HG02642 (cell line): Measurements from ENCODE around the gene SOS2.
"Not testable (repeated sequence)": the region's sequence is repeated elsewhere in the genome, so short reads cannot be mapped to it uniquely, and the experiment has no call there.

Source experiments
- ATAC-seq: cut with Tn5 transposase; IDR thresholded peaks from one replicate; pipeline ENCODE4 v1.9.1; 2021; ENCODE audit warnings: mild to moderate bottlenecking; ENCODE audit not compliant: unreplicated experiment, poor library complexity

Gene SOS2

DNA sequence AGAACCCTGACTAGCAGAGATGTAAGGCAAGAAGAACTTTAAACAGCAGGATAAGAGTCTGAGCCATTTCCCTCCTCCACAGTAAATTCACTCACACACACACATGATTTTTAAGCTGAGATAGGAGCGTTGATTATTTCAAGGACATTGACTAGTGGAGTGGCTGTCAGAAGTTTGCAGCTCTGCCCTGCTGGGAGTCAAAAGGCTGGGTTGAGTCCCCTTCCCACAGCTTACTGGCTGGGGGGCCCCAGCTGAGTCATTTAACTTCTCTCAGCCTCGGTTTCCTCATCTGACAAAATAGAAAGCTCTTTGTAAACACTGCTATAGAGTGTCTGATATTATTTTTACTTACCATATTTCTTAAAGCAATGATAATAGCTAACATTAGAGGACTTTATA is 143.3 kb downstream of the SOS2 start:
- no peak for ATAC-seq

DNA sequence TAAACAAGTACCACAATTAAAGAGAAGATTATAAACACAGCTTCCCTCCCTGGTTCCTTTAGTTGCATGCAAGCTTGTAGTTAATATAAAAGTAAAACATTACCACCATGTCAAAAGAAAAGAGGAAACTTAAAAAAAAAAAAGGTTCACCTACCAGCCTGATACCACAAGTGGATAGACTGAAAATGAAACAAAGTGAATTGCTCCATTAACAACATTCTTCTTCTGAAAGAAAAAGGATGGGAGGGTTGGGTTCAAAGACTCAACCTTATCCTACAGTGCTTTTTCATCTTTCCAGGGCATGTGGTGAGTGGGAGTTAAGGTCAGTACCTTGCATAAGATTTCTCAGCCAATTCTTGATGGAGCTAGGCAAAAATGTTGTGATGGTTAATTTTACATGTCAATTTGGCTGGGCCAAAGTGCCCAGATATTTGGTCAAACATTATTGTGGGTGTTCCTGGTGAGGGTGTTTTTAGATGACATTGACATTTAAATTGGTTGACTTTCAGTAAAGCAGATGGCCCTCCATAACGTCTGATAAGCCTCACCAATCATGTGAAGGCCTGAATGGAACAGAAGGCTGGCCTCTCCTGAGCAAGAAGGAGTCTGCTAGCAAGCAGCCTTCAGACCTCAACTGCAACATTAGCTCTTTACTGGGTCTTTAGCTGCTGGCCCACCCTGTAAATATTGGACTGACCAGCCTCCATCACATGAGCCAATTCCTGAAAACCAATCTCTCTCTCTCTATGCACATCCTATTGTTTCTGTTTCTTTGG is 143.8 kb downstream of the SOS2 start:
- ATAC-seq = no peak

DNA sequence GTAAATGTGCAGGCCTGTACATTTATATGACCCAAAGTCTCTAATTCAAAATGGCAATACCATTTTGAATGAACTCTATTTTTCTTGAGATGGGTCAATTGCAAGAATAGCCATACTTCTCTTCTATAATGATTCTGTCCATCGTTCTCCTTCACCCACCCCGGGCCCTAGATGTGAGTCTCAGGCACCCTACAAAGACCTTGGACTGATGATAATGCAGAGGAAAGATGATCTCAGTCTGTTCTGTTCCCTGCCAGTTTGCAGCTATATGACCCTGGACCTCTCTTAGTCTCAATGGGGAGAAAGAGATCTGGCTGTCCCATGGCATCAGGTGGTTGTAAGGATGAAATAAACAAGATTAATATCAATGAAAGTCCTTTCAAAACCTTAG is 145.1 kb downstream of the SOS2 start:
- no peak for ATAC-seq

DNA sequence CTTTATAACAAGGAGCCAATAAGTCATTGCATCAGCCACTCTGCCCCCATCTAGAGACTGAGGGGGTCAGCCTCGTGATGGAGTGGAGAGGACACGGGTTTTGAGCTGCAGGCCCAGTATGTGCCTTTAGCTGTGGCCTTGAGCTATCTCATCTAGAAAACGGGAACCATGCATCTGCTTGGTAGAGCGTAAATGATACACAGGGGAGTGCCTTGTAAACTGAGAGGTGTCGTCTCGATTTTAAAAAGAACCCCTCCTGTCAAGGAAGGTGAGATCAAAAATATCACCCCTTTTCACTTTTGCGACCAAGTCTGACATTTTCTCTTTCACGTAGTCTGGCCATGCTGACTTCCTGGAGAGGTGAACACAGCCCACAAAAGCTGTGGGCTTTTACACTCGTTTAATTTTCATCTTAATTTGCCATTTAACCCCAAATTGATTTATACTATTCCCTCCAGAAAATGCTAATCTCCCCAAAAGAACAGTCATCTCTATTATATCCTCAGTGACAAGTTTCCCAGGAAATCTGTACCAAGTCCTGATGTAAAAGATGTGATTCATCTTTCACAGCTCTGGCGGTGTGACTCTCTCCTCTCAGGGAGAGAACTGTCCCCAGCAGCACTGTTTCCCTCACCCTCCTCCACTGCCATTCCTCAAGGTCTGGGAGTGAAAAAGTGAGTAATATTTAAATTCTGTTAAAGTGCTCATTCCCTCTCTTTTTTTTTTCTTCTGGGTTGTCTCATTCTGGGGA is 145.6 kb downstream of the SOS2 start:
- peak; percentile 55 for ATAC-seq

DNA sequence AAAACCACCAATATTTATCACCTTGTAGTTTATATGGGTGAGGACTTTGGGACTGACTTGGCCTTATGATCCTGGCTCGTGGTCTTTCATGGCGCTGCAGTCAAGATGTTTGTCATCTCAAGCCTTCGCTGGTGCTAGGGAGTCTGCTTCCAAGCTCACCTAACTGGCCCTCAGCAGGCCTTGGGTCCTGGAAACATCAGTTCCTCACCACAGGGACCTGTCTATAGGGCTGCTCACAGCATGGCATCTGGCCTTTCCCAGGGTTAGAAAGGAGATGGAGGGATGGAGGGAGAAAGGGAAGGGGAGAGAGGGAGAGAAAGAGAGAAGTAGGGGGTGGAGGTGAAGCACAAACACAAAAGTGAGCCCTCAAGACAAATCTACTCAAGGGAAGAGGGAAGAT is 146.7 kb downstream of the SOS2 start:
- ATAC-seq = no peak

DNA sequence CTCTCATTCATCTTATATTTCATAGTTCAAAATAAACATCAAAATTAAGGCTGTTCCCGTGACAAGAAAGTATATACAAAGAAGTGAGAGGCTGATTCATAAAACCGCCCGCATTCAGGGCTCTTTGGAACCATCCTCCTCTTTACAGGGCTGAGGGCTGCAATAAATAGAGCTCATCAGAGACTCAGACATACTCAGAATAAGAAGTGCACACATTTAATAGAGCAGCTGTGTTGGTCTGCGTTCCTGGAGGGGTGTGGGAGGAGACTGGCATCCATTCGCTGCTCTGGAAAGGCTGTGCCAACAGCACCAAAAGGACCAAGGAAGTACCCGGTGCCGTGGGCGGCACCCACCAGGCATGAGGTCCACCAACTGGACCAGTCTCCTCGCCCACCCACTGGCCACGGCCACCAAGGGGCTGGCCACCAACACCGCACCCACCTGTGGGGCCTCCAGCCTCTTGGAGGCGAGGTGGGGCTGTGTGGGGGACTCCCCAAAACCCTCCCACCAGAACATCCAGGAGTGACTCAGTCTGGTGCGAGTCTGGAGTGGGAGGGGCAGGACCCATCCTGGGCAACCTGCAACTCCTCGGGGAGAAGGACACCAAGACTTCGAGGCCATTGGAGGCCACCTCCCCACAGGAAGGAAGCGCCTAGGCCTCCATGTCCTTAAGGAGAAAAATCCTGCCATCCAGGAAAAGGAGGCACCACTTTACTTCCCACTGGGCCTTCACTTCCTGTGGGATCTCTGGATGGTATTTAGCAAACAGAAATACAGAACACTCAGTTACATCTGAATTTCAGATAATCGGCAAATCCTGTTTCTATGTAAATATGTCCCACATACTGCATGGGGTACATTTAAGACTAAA is 147.7 kb downstream of the SOS2 start:
- ATAC-seq = peak; percentile 36

DNA sequence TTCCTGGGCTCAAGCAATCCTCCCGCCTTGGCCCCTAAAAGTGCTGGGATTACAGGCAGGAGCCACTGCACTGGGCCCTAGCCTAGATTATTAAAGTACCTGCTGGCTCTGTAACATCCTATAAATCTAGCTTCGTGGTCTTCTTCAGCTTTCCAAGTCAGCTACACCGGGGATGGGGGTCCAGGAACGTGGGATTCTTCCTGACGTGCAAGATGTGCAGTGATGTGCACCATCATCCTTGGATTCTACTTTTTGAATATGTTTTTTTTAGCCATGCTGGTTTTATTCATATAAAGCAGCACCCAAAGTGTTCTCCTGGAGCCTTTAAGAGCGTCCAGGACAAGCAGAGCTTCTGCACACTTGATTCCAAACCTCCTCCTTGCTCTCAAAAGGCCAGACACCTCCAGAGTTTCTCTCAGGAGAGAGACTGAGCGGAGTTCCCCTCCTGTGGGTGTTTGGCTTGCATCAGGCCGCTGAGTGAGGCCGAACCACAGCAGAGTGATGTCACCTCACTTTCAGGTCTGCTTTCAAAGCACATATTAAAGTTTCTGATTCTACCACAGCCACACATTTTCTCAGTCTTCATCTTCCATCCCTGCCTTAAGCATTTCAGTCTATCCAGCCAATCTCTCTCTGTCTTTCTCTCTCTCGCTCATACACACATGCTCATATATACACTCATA is 148.5 kb downstream of the SOS2 start:
- peak; percentile 76 for ATAC-seq

DNA sequence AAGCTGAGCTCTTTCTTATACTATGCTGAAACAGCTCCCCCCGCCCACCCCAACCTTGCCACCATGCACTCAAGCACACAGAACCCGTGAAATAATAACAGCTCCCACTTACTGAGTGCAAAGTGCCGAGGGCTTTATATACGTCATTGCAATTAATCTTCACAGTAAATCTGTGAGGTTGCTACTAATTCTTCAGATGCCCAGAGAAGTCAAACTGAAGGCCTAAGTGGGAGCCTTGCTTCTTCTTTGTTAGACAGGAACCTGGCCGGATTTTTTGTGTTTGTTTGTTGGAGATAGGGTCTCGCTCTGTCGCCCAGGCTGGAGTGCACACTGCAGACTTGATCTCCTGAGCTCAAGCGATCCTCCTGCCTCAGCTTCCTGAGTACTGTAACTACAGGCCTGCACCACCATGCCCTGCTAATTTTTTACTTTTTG is 149.1 kb downstream of the SOS2 start:
- no peak for ATAC-seq

DNA sequence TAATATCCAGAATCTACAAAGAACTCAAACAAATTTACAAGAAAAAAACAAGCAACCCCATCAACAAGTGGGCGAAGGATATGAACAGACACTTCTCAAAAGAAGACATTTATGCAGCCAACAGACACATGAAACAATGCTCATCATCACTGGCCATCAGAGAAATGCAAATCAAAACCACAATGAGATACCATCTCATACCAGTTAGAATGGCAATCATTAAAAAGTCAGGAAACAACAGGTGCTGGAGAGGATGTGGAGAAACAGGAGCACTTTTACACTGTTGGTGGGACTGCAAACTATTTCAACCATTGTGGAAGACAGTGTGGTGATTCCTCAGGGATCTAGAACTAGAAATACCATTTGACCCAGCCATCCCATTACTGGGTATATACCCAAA is 152.3 kb downstream of the SOS2 start:
- ATAC-seq = not testable (repeated sequence)

DNA sequence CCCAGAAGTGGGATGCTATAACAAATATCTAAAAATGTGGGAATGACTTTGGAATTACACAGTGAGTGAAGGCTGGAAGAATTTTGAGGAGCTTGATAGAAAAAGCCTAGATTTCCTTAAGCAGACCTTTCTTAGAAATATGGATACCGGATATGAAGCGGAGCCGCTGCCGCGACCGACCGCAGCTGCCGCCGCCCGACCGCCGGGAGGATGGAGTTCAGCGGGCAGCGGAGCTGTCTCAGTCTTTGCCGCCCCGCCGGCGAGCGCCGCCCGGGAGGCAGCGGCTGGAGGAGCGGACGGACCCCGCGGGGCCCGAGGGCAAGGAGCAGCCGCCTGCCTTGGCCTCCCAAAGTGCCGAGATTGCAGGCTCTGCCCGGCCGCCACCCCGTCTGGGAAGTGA is 157.7 kb downstream of the SOS2 start:
- ATAC-seq = not testable (repeated sequence)

DNA sequence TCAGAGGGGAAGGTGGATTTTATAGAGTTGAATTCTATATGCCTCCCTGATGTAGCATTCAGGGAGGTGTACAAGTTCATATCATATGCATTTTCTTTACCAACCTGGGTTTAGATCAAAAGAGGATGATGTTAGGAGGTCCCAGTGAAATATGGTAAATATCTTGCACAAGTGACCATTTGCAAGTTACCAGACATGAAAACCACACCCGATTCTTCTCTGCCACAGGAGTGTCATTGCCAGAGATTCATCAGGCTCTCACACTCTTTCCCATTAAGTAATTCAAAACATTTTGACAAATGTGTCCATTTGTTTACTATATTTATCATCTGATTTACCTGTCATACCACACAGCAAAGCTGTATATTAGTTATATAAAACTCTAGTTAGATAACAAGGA is 159.0 kb downstream of the SOS2 start:
- no peak for ATAC-seq

DNA sequence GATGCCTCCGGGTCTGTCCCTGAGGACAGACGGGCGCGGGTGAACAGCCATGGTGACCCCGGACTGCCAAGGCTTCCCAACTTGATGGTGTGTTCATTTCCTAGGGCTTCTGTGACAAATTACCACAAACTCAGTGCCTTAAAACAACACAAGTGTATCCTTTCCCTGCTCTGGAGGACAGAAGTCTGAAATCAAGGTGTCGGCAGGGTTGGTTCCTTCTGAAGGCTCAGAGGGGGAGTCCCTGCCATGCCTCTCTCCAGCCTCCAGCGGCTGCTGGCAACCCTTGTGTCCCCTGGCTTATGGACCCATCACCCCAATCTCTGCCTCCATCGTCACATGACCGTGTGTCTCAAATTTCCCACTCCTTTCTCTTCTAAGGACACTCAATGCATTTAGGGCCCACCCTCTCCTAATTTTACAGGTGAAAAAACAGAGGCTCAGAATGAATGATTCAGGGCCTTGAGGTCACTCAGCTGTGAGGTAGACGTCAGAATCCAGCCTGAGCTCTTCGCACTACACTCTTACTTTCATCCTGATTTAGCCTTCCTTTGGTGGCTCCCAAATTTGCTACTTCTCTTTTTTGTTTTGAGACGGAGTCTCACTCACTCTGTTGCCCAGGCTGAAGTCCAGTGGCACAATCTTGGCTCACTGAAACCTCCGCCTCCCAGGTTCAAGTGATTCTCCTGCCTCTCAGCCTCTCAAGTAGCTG is 160.4 kb downstream of the SOS2 start:
- no peak for ATAC-seq

DNA sequence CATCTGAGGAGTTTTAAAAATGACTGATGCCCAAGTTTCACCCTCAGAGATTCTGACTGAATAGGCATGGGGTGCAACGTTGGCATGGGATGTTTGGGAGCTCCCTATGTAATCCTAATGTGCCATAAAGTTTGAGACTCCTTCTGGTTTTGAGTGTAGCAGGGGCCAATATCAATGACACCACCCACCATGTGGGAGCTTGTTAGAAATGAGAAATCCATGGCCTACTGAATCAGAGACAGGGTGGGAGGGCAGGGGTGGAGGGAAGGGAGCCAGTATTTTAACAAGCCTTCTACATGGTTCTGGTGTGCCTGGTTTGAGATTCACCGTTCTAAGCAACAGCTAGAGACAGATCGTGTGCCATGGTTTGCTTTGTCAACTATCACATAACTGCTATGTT is 161.1 kb downstream of the SOS2 start:
- no peak for ATAC-seq

DNA sequence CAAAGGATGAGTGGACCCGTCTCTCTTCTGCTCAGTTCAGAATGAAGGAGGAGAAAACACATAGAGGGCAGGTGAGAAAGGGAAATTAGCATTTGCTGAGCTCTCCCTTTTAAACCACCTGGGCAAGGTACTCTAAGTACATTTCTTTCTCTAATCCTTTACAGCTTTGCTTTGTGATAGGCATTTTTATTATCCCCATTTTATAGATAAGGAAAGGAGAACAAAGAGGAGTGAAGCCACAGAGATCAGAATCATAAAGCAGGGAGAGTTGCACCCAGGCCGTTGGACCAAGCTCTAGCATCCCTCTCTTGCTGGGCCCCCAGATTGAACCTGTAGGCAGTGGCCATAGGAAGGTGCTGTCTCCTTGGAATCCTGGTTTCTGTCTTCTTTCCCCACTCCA is 162.1 kb downstream of the SOS2 start:
- ATAC-seq = no peak

DNA sequence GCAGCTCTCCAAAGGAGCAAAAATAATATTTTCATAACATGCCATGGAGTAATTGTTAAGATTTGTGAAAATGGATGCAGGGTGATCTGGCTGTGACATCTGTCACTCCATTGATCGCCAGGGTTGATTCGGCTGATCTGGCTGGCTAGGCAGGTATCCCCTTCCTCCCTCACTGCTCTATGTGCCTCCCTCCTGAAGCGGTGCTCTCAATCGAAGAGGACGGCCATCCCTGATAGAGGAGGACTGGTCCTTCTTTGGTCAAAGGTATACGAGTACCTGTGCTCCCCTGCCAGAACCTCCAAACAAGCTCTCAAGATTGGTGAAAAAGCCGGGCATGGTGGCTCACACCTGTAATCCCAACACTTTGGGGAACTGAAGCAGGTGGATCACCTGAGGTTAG is 162.9 kb downstream of the SOS2 start:
- ATAC-seq = no peak

DNA sequence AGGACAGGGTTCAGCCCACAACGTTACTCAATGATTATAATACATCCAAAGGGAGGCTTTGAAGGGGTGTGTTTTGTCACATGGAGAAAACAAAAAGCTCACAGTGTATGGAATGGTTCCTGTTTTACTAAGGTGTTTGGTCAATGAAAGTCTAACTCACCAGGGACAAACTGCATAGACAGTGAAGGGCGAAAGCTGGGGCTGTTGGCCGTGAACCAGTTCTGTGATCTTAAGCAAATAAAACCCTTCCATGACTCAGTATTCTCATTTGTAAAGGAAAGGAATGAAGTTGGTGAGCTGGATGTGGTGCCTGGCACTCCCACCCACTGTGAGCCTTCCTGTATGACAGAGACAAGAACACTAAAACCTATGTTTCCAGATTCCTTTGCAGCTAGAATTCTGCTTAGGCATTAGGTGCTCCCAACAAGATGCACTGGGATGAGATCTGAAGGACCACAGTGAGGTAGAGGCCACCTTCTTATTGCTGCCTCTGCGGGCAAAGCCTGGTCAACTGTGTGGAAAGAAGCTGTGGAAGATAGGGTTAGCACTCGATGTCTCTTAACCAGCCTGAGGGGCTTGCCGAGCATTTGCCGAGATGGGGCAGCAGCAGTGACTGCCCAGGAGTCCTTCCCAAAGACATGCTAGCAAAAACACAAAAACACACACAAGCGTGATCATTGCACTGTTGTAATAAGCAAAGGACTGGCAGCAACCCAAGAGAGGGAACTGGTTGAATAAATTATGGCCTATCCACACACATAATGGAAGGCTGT is 163.5 kb downstream of the SOS2 start:
- ATAC-seq = no peak
